ENCODE data around the gene PGLYRP4.
"Not testable (repeated sequence)": the region's sequence is repeated elsewhere in the genome, so short reads cannot be mapped to it uniquely, and the experiment has no call there.

The PGLYRP4 gene

DNA sequence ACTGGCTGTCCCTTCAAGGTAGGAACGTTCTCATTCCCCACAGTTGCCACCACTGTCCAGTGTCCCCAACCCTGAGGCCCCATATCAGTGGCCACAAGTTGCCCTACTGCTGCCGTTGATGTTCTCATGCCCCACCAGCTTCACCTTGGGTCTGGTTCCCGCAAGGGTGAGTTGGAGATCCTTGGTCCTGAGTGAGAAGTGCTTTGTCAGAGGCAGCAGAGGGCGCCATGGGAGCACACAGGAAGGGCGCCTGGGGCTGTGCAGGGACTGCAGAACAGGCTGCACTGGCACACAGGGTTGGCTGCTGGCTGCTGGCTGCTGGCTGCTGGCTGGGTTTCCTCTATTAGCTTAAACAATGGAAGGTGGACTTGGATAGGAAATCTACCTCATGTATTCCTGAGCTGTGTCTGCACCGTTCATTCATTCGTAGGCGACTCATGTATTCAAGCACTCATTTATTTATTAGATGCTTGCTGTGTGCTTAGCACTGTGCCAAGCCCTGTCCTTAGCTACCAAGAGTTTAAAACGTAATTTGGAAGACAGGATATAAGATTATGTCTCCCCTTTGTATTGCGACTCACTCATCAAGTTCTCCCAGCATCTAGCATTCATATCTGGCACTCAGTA is 6.9 kb upstream of the PGLYRP4 start:
- DNase-seq: peak; percentile 22

DNA sequence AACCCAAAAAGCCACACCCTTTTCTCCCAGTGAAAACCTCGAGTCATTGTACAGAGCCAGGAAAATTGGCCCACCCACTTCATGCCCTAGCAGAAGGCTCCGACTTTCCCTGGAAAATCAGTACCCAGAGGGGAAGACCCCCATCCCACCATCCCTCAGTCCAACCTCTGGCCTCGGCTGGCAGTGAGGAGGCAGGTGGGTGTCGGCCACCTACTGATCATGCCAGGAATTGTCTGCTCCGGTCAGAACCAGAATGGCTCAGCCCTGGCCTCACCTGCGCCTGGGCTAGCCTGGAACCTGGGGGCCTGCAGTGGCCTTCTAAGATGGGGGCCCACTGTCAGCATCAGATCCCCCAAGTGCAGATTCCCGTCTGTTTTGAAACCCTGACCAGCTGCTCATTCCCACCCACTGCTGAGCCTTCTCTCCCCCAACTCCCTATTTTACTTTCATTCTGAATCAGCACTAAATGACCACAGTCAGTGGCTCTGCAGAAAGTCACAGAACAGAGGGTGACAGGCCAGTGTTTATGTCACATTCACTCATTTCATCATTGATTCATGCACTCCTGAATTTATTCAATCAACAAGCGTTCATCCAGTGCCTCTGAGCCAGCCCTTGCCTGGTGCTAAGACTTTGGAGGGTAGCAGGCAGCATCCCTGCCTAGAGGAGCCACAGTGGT is 6.0 kb upstream of the PGLYRP4 start:
- DNase-seq: no peak

DNA sequence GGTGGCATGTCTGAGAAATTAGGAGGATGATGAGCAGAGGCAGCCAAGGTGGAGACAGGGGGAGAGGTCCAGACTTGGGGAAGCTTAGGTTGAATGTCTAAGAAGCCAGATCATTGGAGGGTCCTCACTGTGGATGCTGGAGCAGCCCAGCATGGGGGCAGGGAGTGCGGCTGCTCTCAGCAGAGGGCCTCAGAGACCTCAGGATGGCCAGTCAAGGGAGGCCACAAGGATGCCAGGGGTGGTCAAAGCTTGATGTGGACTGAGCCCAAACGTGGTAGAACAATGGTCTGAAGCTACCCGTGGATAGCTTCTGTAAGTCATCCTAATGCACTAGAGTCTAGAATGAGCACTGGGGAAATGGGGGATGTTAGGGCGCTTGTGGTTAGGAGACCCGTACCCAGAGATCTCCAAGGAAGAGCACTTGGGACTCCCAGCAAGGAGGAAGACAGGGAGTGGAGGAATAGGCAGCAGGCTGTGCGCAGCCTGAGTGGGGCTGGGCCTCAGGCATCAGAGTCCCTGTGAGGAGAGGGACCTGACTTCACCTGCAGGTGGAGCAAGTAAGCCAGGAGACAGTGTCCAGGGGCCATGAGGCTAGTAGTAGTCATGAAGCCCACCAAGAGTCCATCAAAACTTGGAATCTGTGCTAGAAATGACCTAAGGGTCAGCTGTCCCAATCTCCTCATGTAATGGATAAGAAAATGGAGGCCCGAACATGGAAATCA is 4.7 kb upstream of the PGLYRP4 start:
- DNase-seq: no peak

DNA sequence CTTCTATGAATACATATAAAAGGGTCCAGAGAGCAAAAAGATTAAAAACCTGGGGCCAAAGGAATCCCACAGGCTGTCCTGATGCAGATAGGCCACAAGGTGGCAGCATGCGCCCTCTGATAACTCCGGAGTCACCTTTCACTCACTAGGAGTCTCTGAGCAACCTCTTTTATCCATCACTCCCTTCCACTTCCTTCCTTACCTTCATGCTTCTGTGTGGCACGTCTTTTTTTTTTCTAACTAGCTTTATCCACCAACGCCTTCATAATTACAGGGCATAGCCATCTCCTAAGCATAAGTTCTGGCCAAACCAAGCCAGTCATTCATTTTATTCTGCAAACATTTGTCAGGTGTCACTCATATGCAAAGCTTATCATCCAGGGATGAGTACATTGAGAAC is 3.9 kb upstream of the PGLYRP4 start:
- peak; percentile 80 for DNase-seq

DNA sequence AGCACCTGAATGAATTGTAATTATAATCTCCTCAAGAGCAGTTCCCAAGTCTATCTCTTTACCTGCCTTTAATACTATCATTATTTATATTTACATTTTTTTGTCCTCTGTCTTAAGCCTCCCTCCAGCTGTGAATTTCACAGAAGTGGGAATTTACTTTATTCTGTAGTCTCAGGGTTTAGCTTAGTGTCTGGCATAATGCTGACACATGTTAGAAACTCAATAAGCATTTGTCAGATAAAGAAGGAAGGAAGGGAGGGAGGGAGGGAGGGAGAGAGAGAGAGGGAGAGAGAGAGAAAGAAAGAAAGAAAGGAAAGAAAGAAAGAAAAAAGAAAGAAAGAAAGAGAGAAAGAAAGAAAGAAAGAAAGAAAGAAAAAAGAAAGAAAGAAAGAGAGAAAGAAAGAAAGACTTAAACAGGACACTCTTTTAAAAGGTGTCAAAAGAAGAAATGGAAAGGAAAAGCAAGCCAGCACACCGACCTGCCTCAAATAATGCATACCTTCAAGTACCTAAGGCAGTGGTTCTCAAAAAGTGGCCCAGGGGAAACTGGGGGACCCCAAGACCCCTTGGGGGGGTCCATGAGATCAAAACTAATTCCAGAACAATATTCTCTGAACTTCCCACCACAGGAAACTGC is 1.8 kb upstream of the PGLYRP4 start:
- no peak for DNase-seq

DNA sequence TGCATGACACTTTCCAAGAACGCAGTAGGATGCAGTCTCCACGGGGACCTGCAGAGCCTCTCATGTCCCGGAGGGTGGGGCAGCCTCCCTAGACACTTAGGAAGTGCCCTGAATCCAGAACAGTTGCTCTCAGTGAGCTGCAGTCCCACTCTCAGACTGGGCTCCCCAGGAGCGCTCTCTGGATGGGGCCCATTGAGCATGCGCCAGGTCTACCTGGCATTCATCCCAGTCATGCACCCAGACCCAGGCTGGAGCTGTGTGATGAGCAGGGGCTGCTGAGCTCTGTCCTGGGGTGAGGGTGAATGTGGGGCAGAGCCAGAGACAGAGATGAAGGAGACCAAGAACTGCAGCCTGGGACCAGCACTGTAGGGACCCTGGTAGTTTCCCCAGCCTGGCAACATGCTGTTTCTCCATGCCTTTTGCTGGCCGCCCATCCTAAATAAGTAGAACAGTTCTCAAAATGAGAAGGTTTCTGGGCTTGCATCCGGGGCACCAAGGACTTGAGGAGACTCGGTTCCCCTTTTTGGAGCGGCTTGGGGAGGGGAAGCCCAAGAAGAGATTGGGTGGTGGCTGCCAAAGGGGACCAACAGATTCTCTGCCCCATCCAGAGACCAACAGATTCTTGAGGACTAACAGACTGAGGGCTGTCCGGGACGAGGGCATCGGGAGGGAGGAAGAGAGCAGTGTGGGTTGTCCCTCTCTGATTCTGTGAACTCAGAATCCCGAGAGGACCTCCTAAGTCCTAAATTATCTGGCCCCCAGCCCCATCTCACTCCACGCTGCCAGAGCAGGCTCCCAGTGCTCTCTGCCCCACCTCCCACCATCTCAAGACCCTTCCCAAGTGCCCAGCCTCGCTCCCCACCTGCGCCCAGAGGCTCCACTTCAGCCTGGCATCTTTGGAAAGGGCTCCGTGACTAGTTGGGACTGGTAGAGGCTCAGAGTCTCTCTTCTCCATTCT is 1.0 kb upstream of the PGLYRP4 start:
- DNase-seq: no peak

DNA sequence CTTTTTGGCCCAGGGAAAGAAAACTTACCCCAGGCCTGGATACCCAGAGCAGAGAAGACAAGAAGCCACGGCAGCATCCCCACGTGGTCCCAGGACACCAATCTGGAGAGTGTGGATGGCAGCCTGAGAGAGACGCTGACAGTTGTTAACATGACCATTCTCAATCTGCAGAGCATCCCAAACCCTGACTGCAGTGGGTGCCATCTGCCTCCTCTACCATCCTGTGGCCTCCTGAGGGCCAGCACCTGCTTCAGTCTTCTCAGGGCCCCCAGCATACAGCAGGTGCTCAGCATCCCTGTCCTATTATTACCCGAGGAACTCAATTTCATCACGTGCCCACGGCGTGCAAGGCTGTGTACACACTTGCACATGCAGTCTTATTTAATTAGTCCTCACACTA is 785 bp downstream of the PGLYRP4 start:
- no peak for DNase-seq

DNA sequence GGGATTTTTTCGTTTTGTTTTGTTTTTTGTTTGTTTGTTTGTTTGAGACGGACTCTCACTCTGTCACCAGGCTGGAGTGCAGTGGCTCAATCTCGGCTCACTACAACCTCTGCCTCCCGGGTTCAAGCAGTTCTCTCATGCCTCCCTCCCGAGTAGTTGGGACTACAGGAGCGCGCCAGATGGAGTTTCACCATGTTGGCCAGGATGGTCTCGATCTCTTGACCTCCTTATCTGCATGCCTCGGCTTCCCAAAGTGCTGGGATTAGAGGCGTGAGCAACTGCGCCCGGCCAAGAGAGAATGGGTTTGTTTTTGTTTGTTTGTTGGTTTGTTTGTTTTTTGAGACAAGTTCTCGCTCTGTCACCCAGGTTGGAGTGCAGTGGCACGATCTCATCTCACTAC is 1.6 kb downstream of the PGLYRP4 start:
- not testable (repeated sequence) for DNase-seq

DNA sequence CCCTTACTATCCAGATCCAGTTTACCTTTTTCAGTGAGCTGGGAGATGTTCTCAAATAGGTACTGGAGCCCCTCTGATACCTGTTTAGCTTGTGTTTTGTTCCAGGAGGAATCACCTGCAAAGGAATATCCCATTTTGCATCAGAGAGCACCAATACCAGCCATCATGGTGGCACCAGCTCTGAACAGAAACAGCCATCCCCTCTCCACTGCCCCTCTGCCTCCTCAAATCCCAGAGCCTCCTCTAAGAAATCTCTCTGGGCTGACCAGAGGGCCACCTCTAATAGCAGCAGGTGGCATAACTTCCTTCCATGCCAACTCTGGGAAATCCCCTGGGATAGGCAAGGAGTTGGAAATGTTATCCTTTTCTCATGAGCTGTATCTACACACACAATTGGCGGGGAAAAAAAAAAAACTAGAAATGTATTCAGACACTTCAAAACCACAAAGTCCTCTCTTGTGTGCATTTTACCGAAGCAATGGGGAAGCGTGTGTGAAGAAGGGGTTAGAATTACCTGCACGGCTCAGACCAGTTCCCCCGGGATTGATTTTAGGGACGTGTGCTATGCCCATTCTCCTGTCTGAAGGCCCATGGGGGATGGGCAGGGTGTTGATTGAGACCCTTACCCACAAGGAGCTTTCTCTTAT is 2.4 kb downstream of the PGLYRP4 start:
- no peak for DNase-seq

DNA sequence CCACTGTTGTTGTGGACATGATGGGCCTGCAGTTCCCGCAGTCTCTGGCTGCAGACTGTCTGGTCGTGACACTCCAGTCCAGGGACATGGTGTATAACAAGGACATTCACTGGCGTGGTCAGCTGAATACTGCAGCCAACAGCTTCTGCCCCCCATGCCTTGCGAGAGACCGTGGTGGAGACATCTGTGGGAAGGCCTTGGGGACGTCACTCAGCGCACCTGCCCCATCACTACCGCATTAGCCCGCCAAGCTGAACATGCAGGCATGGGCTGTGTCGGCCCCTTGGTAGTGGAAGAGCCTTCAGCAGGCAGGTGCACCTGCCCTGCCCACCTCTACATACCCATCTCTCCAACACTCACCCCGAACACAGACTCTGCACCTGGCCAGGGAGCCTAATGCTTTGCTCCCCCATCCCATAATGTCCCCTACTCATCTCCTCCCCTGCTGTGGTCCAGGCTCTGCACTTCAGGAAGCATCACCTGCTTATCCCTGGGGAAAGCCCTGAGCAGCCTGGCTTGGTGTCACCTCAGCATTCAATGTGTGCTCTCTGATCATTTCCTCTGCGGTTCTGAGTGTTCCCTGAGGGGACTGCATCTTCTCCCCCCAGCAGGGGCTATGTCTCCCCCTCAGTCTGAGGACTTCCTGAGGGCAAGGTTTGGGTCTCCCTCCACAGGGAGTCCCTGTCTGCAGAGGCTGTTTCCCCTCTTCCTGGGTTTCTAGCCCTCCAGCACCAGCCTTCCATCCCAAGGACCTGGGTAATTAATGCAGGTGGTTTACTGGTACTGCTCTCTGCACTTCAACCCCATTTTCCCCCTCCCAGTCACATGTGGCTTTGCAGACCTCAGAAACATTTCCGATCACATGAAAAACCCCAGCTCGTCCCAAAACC is 3.2 kb downstream of the PGLYRP4 start:
- no peak for DNase-seq

DNA sequence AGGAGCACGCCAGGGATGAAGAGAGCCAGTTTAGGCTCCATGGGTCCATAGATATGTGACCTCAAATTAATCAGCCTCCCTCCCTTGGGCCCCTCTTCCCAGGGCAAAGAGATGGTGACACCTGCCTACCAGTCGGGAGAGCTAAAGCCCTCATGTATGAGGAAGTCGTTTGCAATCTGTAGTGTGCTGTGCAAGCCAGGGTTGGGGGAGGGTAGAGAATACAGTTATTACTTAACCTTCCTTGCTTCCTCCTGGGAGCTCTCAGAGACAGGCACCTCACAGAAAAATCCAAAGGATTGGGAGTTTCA is 4.0 kb downstream of the PGLYRP4 start:
- no peak for DNase-seq

DNA sequence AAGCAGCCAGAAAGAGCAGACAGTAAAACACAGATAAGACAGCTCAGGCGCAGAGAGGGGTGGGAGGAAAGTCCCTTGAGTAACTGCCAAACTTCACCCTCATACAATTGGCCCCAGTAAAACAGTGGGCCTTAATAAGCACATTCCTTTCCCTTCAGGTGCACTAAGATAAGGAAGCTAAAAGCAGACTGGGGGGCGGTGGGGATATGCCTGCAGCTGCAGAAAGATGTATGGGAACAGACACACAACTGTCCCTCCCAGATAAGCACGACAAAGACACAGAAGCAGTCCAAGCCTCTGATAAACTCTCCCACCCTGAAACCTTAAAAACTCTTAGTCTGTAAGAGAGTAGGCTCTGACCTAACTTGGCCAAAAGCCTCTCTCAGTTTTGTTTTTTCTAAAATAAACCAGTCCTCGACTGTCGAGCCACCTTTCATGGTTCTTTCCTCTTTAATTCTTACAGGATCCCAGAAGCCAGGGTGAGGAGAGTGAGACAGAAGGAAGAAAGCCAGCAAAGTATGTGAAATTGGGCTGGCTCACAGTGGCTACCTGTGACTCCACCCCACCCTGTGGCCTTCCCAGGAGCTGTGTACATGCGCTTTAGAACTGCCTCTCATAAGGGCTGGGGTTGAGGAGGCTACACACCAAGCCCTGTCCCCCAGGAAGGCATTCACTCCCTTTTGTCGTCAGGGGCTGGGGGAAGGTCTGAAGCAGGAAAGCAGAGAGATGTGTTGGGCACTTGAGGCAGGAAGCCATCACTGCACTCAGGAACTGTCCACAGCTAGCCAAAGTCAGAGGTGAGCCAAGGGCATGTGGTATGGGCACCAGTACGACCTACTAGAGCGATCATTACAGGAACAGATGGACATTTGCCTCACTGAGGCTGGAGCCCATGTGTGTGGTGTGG is 4.6 kb downstream of the PGLYRP4 start:
- no peak for DNase-seq

DNA sequence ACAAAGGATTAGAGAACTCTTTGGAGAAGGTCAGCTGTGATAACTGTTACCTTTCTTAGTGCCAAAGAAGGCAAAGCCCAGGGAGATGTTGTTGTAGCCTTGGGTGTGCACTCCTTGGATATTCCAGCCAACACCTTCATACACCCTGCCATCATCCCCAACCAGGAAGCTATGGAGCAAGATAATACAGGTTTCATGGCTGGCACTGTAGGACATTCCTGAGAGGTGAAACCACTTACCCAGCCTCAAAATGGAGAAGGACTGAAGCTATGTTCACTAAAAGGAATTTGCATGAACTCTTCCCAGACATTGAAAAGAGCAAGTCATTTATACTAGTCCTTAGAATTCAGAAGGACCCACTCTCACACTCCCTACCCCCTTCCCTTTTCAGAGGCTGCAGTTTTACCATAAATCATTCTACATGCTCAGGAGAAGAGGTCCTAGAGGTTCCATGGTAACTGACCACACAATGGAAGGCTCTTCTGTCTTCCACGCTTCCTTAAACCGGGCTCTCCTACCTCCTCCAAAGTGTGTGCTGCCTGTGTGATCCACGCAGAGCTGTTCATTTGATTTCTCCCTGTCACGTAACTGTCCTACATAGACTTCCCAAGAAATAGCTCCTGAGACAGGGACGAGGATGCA is 5.5 kb downstream of the PGLYRP4 start:
- DNase-seq: no peak

DNA sequence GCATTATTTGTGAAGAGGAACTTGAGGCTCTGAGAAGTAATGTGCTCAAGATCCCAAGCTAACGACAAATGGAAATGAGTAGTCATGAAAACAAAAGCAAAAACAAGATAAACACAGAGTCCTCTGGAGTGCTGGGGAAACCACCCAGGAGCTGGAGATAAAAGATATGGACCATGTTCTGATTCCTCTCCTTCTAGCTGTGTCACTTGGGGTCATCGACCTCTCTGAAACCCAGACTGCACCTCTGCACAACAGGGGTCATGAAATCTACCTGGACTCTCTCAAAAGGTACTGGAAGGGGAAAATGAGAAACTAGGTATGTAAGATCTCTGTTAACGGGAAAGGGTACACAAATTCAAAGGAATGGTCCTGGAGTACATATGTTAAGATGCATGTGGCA is 6.5 kb downstream of the PGLYRP4 start:
- DNase-seq: no peak

DNA sequence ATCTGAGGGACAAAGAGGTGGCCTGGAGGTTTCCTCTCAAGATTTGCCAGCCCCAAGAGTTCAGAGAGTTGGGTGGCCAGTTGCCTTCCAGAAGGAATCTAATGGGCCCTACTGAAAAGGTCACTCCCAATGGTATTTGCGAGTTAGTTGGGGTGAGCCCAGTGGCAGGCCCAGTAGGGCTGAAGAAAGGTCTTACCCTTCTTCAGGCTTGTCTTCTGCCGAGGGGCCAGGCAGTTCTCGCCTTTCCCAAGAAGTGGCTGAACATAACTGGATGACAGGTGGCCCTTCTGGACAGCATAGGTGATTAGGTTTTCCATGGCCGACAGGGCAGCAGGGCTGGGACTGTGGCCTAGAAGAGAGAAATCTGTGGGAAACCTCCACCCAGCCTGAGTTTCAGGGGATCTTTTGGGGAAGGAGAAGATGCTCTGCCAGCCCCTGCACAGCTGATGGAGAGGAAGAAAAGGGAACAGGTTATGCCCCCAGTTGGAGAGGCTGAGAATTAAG is 7.2 kb downstream of the PGLYRP4 start:
- DNase-seq: no peak

DNA sequence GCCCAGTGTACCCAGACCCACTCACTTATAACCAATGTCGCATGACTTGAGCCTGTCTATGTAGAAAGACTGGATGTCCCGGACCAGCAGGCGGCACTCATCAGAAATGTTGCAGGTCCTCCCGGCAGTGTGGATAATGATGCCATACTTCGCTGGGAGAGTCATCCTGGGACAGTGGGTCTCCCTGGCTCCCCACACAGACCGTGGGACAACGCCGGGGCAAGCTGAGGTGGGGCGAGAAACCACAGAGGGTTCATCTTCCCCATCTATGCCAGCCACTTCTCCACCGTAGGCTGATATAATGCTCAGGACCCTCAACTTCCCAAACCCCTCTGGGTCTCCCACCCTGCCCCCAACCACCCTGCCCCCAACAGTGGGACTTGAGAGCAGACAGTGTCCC is 8.3 kb downstream of the PGLYRP4 start:
- DNase-seq: no peak

DNA sequence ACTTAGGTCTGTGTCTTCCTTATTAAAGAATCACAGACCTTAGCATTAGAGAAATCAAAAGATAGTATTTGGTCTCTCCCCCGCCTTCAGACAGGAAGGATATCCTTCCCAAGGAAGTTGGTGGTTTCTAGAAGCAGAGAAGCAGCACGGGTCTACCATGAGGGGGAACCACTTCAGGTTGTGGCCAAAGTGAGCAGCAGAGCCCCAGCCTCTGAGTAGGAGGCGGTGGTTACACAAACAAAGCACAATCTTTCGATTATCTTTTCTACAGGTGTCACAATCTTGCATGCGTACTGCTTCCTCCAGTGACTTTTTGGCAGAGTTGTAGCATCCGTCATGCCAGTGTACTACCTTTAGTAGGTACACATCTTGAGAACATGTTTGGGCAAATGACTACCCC is 8.8 kb downstream of the PGLYRP4 start:
- no peak for DNase-seq

DNA sequence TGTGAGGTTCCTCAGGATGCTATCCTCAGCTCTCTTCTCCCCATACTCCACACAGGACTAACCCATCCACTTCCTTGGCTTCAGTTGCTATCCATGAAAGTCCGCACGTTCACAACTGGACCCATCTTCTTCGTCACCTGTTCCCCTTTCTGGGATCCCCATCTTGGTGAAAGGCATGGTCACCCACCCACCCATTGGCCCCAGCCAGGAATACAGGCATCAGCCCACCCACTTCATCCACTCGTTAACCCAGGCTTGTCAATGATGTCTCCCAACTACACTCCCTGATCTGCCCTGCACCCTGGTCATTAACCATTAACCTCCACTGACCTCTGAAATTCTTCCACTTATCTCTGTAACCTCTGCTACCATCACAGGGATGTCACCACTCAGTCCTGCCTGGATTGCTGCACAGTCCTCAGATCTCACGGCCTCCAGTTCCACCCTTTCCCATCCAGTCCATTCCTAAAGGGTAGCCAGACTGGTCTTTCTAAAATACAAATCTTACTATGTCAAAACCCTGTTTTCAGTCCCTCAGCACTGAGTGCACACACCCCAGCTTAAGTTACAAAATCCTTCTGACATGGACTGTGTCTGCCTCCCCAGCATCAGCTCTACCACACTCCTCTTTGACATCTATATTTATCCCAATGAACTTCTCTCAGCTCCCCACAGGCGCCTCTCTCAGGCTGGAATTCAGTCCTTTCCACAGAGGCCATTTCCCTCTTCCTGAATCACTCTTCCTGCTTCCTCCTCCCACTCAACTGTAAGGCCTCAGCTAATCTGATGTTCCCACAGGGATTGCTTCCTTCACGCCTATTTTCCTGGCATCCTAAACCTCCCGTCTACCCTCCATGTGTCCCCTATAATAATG is 10.4 kb downstream of the PGLYRP4 start:
- no peak for DNase-seq

Measured in NCI-H2081 treated with DMSO at 0.1 percent for 48 hours (cell line).